HUES6 (cell line): ENCODE data around the gene ATG10.

Experiments
- H3K27ac ChIP-seq: 2 replicates; pipeline ENCODE4 v1.7.0; 2013; ENCODE audit warnings: low read depth, mild to moderate bottlenecking, low read length, inconsistent platforms
- H3K27me3 ChIP-seq: 2 replicates; pipeline ENCODE4 v1.6.1; 2013; ENCODE audit warnings: low read length; ENCODE audit not compliant: control insufficient read depth, insufficient read depth
- H3K36me3 ChIP-seq: 2 replicates; pipeline ENCODE4 v1.6.1; 2013; ENCODE audit warnings: low read length; ENCODE audit not compliant: control insufficient read depth, insufficient read depth
- H3K4me1 ChIP-seq: 2 replicates; pipeline ENCODE4 v1.6.1; 2013; ENCODE audit warnings: low read length; ENCODE audit not compliant: control insufficient read depth, insufficient read depth
- H3K4me3 ChIP-seq: 2 replicates; pipeline ENCODE4 v1.5.1; 2013; ENCODE audit warnings: low read depth, low read length
- H3K9ac ChIP-seq: one replicate; pipeline ENCODE4 v1.6.1; 2013; ENCODE audit warnings: mild to moderate bottlenecking, low read length
- H3K9me3 ChIP-seq: 2 replicates; pipeline ENCODE4 v1.6.1; 2013; ENCODE audit warnings: low read depth, low read length; ENCODE audit not compliant: control insufficient read depth, insufficient read depth

The ATG10 gene

GRCh38 chr5:82164977-82165713 lies 193.3 kb downstream of the ATG10 start:
- Histone ChIP-seq H3K9ac (no peak overlapping the region), H3K27me3 (no peaks in the 10 kb centered on the region), H3K9me3 (no peaks in the 10 kb centered on the region), H3K4me1 (peaks cover 47% of the 10 kb centered on the region), H3K4me3 (no peak overlapping the region), H3K36me3 (no peaks in the 10 kb centered on the region), H3K27ac (peak overlapping the region; percentile 57; the same call in 1 of the 2 replicates)

GRCh38 chr5:82165740-82166530 lies 194.1 kb downstream of the ATG10 start:
- Histone ChIP-seq H3K27ac (peak overlapping the region; percentile 57; the same call in 1 of the 2 replicates), H3K4me1 (peaks cover 47% of the 10 kb centered on the region), H3K9me3 (no peaks in the 10 kb centered on the region), H3K27me3 (no peaks in the 10 kb centered on the region), H3K36me3 (no peaks in the 10 kb centered on the region), H3K4me3 (no peak overlapping the region), H3K9ac (no peak overlapping the region)

DNA sequence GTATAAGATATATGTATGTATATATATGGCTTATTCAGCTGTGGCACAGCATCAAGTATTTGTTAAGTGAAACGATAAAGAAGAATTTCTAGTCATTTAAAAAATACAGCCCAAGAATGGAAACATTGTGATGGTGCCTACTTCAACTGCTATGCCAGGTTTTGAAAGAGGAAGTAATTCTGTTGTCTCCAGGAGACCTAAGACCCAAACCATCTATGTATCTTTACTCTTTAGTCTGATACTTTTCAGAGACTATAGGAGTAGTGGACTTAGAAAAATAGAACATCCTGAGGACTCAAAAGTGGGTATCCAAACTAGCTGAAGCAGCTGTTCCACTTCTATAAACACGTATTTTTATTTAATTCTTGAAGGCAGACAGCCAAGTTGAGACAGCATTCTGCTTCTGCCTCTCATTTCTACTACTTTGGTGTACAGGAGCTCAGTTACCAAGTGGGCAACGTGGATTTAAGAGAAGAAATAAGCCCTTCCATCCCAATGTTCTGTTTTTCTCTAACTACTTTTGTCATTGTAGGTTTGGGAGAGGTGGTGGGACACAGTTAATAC lies 195.6 kb downstream of the ATG10 start:
- Histone ChIP-seq H3K36me3 (no peaks in the 10 kb centered on the region), H3K4me3 (no peak overlapping the region), H3K9me3 (no peaks in the 10 kb centered on the region), H3K27ac (peak overlapping the region; percentile 46; the same call in 1 of the 2 replicates), H3K4me1 (peaks cover 47% of the 10 kb centered on the region), H3K9ac (no peak overlapping the region), H3K27me3 (no peaks in the 10 kb centered on the region)

- Histone ChIP-seq H3K27ac (peak overlapping the region; percentile 46), H3K36me3 (no peaks in the 10 kb centered on the region), H3K4me1 (peaks cover 47% of the 10 kb centered on the region), H3K9me3 (no peaks in the 10 kb centered on the region), H3K27me3 (no peaks in the 10 kb centered on the region), H3K9ac (no peak overlapping the region), H3K4me3 (no peak overlapping the region)
These were observed 196.5 kb downstream of the ATG10 start for GRCh38 chr5:82168294-82168693.

- Histone ChIP-seq H3K9me3 (no peaks in the 10 kb centered on the region), H3K36me3 (no peaks in the 10 kb centered on the region), H3K4me1 (peaks cover 39% of the 10 kb centered on the region), H3K27me3 (no peaks in the 10 kb centered on the region), H3K4me3 (no peak overlapping the region), H3K27ac (no peak overlapping the region), H3K9ac (no peak overlapping the region)
These were observed 198.1 kb downstream of the ATG10 start for GRCh38 chr5:82169892-82170291.

- Histone ChIP-seq H3K36me3 (no peaks in the 10 kb centered on the region), H3K9me3 (no peaks in the 10 kb centered on the region), H3K27ac (no peak overlapping the region), H3K9ac (no peak overlapping the region), H3K27me3 (no peaks in the 10 kb centered on the region), H3K4me1 (no peaks in the 10 kb centered on the region), H3K4me3 (no peak overlapping the region)
These were observed 202.5 kb downstream of the ATG10 start for GRCh38 chr5:82174128-82174918.

- H3K27ac ChIP-seq = no peak overlapping the region
- H3K9ac ChIP-seq = no peak overlapping the region
- no peak overlapping the region for H3K4me3 ChIP-seq
- no peaks in the 10 kb centered on the region for H3K9me3 ChIP-seq
- no peaks in the 10 kb centered on the region for H3K36me3 ChIP-seq
- no peaks in the 10 kb centered on the region for H3K27me3 ChIP-seq
- no peaks in the 10 kb centered on the region for H3K4me1 ChIP-seq
These were observed 203.0 kb downstream of the ATG10 start for GRCh38 chr5:82174919-82175219.

GRCh38 chr5:82176115-82176814 lies 204.4 kb downstream of the ATG10 start:
- Histone ChIP-seq H3K4me3 (no peak overlapping the region), H3K27ac (no peak overlapping the region), H3K4me1 (no peaks in the 10 kb centered on the region), H3K9ac (no peak overlapping the region), H3K27me3 (no peaks in the 10 kb centered on the region), H3K36me3 (no peaks in the 10 kb centered on the region), H3K9me3 (no peaks in the 10 kb centered on the region)

DNA sequence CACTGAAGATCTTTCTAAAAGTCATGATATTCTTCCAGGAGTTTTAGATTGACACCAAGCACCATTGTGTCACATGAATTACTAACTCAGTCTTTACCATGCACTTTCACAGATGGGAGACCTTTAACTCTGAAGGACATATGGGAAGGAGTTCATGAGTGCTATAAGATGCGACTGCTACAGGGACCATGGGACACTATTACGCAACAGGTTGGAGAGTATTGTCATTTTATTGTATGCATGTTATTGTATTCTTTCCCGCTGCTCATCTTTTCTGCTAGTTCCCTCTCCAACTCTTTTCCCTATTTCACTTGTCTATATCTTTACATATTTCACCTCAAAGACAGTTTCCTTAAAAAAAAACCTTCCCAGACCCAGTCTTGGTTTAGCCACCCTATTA lies 206.6 kb downstream of the ATG10 start:
- no peaks in the 10 kb centered on the region for H3K36me3 ChIP-seq
- no peak overlapping the region for H3K4me3 ChIP-seq
- H3K27ac ChIP-seq = no peak overlapping the region
- H3K9me3 ChIP-seq = no peaks in the 10 kb centered on the region
- H3K4me1 ChIP-seq = no peaks in the 10 kb centered on the region
- H3K9ac ChIP-seq = no peak overlapping the region
- no peaks in the 10 kb centered on the region for H3K27me3 ChIP-seq

DNA sequence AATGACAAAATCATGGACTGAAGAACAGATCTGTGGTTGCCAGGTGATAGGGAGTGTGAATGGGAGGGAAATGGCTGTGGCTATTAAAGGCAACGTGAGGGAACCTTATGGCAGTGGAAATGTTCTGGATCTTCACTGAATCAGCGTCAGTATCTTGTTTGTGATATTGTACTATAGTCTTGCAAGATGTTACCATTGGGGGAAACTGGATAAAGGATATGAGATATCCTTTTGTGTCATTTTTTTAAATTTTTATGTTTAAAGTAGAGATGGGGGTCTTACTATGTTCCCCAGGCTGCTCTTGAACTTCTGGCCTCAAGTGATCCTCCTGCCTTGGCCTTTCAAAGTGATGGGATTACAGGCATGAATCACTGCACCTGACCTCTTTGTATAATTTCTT lies 210.8 kb downstream of the ATG10 start:
- no peaks in the 10 kb centered on the region for H3K27me3 ChIP-seq
- H3K36me3 ChIP-seq = no peaks in the 10 kb centered on the region
- H3K9ac ChIP-seq = no peak overlapping the region
- no peaks in the 10 kb centered on the region for H3K4me1 ChIP-seq
- H3K9me3 ChIP-seq = no peaks in the 10 kb centered on the region
- no peak overlapping the region for H3K27ac ChIP-seq
- H3K4me3 ChIP-seq = no peak overlapping the region
